Suprapubic skin (tissue), 4 donors: ENCODE data around the gene RBP4. TPM values are rescaled to one million over a fixed set of nuclear protein-coding genes. Genes with fewer than 3 reads are reported as not detected.

Experiments used
- DNase-seq, 2 donors: peaks; one replicate each; pipeline ENCODE4 v3.0.0-alpha.2; 2019; ENCODE audit warnings: low spot score in 2 of 2
- H3K27ac ChIP-seq: fragments of 200-600 bp; sonication (generic); one replicate; pipeline ENCODE4 v1.5.1; 2019
- H3K27me3 ChIP-seq: fragments of 200-600 bp; sonication (generic); one replicate; pipeline ENCODE4 v1.5.1; 2019
- H3K36me3 ChIP-seq: fragments of 200-600 bp; sonication (generic); one replicate; pipeline ENCODE4 v1.5.1; 2019
- H3K4me1 ChIP-seq: fragments of 200-600 bp; sonication (generic); one replicate; pipeline ENCODE4 v1.5.1; 2019
- H3K4me3 ChIP-seq: fragments of 200-600 bp; sonication (generic); one replicate; pipeline ENCODE4 v1.5.1; 2019; ENCODE audit warnings: mild to moderate bottlenecking
- H3K9me3 ChIP-seq: fragments of 200-600 bp; sonication (generic); one replicate; pipeline ENCODE4 v1.5.1; 2019
- EP300 ChIP-seq: sonication (generic); formaldehyde crosslinking; IDR thresholded peaks from one replicate; pipeline ENCODE4 v1.6.1; 2017; ENCODE audit warnings: antibody characterized with exemption
- POLR2A ChIP-seq, 2 donors: fragments of 450-650 bp; IDR thresholded peaks; one replicate each; pipeline ENCODE4 v1.6.1; 2017; ENCODE audit warnings: antibody characterized with exemption in 2 of 2, mild to moderate bottlenecking in 2 of 2, moderate library complexity in 2 of 2
- POLR2AphosphoS5 ChIP-seq, 3 donors: sonication (generic); formaldehyde crosslinking; IDR thresholded peaks; one replicate each; pipeline ENCODE4 v1.6.1; 2017; ENCODE audit warnings: antibody characterized with exemption in 3 of 3
- WGBS: methylation state at CpG from one replicate; pipeline ENCODE4 v1.1.5; 2018; 5-methylcytosine and 5-hydroxymethylcytosine counted together
- total RNA-seq, 4 donors: library from RNA; depleted of rRNA; stranded (reverse); fragments of >200 nt; gene quantifications; one replicate each; pipeline ENCODE4 v1.1.0, GENCODE V29; 2016
- TF ChIP-seq, protein P1 (sequence below), 2 donors: fragments of 200-600 bp in 1 of 2; fragments of 450-650 bp in 1 of 2; sonication (generic) in 1 of 2; IDR thresholded peaks; one replicate each; pipeline ENCODE4 v1.5.1; 2016 to 2019; ENCODE audit warnings: antibody characterized with exemption in 2 of 2, mild to moderate bottlenecking in 1 of 2, moderate library complexity in 1 of 2

The RBP4 gene
- total RNA-seq, 4 donors from 2014 or later: 8.5 to 32.7 (median 18.2) TPM

DNA sequence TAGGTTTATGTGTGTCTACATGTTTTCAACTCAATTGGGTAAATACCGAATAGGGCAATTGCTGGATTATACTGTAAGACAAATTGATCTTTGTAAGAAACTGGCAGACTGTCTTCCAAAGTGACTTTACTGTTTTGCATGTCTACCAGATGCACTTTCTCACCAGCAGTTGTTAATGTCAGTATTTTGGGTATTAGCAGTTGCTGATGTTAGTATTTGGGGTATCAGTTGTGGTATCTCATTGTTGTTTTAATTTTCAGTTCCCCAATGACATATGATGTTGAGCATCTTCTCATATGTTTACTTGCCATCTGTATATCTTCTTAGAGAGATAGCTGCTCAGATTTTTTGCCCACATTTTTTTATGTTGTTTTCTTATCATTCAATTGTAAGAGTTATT lies 21.9 kb upstream of the RBP4 start:
- H3K27ac ChIP-seq: no peak overlapping the region
- TF ChIP-seq EP300 (no peak), POLR2AphosphoS5 (IDR thresholded peaks at IDR 0.05) (no peak), POLR2A (IDR thresholded peaks at IDR 0.05) (no peak)
- TF ChIP-seq, protein P1, sequence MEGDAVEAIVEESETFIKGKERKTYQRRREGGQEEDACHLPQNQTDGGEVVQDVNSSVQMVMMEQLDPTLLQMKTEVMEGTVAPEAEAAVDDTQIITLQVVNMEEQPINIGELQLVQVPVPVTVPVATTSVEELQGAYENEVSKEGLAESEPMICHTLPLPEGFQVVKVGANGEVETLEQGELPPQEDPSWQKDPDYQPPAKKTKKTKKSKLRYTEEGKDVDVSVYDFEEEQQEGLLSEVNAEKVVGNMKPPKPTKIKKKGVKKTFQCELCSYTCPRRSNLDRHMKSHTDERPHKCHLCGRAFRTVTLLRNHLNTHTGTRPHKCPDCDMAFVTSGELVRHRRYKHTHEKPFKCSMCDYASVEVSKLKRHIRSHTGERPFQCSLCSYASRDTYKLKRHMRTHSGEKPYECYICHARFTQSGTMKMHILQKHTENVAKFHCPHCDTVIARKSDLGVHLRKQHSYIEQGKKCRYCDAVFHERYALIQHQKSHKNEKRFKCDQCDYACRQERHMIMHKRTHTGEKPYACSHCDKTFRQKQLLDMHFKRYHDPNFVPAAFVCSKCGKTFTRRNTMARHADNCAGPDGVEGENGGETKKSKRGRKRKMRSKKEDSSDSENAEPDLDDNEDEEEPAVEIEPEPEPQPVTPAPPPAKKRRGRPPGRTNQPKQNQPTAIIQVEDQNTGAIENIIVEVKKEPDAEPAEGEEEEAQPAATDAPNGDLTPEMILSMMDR (IDR thresholded peaks at IDR 0.05): no peak
- no peaks in the 10 kb centered on the region for H3K4me1 ChIP-seq
- WGBS: 90% methylated on average over 1 of the region's 1 CpG
- no peaks in the 10 kb centered on the region for H3K27me3 ChIP-seq
- no peaks in the 10 kb centered on the region for H3K9me3 ChIP-seq
- H3K36me3 ChIP-seq: no peaks in the 10 kb centered on the region
- DNase-seq: no peak
- no peak overlapping the region for H3K4me3 ChIP-seq

DNA sequence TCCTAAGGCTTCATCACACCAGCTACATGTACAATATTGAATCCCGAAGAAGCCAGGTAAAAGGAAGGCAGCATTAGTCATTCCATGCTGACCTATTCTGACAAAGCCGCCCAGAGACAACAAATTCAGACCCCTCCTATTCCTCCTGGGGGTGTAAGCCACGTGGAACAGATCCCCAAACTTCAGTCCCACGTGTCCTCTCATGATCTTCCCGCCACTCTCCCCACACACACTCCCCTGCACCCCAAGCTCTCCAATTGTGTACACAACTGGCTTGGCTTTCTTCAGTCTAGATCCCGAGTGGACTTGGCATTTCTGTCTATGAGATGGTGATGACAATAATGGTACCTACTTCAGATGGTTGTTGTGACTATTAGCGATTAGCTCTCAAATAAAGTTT lies 19.9 kb upstream of the RBP4 start:
- WGBS: 77% methylated on average over 7 of the region's 7 CpGs
- no peaks in the 10 kb centered on the region for H3K9me3 ChIP-seq
- H3K27ac ChIP-seq: no peak overlapping the region
- H3K36me3 ChIP-seq: no peaks in the 10 kb centered on the region
- H3K4me1 ChIP-seq: no peaks in the 10 kb centered on the region
- TF ChIP-seq EP300 (no peak), POLR2A (IDR thresholded peaks at IDR 0.05) (no peak), POLR2AphosphoS5 (IDR thresholded peaks at IDR 0.05) (no peak)
- TF ChIP-seq, protein P1 (IDR thresholded peaks at IDR 0.05): no peak
- H3K4me3 ChIP-seq: no peak overlapping the region
- H3K27me3 ChIP-seq: no peaks in the 10 kb centered on the region
- DNase-seq: no peak

DNA sequence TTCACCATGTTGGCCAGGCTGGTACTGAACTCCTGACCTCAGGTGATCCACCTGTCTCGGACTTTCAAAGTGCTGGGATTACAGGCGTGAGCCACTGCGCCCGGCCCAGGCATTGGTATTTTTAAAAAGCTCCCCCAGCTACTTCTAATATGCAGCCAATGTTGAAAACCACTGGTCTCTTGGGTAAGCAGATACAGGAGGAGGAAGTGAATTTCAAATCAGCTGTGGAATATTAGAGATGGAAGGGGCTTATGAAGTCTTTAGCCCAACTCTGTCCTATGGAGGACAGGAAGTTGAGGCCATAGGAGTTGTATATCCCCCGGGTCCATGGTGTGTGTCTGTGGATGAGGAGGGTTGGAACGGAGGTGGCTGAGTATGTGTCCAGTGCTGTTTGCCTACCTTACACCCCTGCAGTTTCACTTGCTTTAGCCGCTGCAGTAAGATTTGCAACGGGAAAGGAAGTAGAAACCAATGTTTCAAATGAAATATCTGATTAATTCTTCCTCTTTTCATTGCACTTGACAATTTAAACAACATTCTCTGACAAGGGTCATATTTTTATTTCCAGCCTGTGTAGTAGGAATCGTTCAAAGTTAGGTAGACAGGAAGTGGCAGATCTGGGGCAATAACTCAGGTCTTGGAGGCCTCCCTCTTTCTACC lies 14.7 kb upstream of the RBP4 start:
- 65% methylated on average over 9 of the region's 9 CpGs for WGBS
- Histone ChIP-seq H3K27me3 (no peaks in the 10 kb centered on the region), H3K36me3 (no peaks in the 10 kb centered on the region), H3K9me3 (no peaks in the 10 kb centered on the region), H3K4me1 (no peaks in the 10 kb centered on the region), H3K27ac (no peak overlapping the region), H3K4me3 (no peak overlapping the region)
- DNase-seq: no peak
- TF ChIP-seq EP300 (no peak), POLR2AphosphoS5 (IDR thresholded peaks at IDR 0.05) (no peak), POLR2A (IDR thresholded peaks at IDR 0.05) (no peak)
- TF ChIP-seq, protein P1 (IDR thresholded peaks at IDR 0.05): no peak

DNA sequence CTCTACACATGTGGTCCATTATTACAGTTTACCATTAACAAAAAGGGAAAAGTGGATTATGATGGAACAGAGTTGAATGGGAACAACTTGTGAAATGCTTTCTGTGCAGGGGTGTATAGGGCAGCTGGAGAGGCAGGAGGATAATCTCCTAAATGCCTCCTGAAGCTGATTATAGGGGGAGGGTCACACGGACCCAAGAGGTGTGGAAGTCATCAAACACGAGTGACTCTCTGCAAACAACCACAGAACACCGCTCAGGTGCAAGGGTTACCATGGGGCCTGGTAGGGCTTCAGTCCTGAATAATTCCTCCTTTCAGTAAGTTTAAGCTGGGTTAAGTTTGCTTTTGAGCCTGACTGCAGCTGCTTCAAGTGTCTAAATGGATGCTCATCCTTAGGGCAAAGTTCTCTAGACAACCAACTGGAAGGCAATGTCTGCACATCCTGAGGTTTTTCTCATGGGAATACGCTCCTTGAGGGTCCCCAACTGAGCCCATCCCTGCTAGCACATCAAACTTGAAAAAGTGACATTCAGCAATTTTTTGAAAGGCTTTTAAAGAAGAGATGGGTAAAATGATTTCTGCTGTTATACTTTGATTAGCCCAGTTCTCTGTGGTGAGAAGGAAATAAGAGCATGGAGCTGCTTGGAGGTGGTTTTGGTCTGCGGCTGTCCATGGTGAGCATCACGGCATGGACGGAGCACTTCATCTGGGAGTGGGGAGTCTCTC lies 13.2 kb upstream of the RBP4 start:
- WGBS: 82% methylated on average over 7 of the region's 7 CpGs
- TF ChIP-seq POLR2A (IDR thresholded peaks at IDR 0.05) (no peak), POLR2AphosphoS5 (IDR thresholded peaks at IDR 0.05) (no peak), EP300 (no peak)
- TF ChIP-seq, protein P1 (IDR thresholded peaks at IDR 0.05): no peak

DNA sequence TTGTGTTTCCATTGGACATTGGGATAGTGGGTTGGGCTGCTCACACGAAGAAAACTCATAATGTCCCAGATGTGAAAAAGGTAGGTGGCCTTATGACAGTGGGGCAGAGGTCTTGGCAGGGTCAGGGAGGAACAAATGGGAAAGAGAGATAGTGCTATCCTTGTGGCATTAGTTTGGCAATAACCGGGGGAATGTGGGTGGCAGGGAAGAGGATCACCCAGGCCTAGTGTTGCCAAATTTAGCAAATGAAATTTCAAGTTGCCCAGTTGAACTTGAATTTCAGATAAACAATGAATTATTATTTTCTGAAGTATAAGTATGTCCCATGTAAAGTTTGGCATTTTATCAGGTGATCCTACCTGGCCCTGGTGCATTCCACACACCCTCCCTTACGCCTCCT lies 12.1 kb upstream of the RBP4 start:
- DNase-seq: no peak
- Histone ChIP-seq H3K27me3 (no peaks in the 10 kb centered on the region), H3K4me3 (no peak overlapping the region), H3K9me3 (no peaks in the 10 kb centered on the region), H3K36me3 (no peaks in the 10 kb centered on the region), H3K27ac (no peak overlapping the region), H3K4me1 (no peaks in the 10 kb centered on the region)
- TF ChIP-seq, protein P1 (IDR thresholded peaks at IDR 0.05): no peak
- TF ChIP-seq POLR2AphosphoS5 (IDR thresholded peaks at IDR 0.05): no peak
- TF ChIP-seq EP300: no peak
- no peak for TF ChIP-seq POLR2A (IDR thresholded peaks at IDR 0.05)
- WGBS: 84% methylated on average over 3 of the region's 3 CpGs

More for the DNA sequence above, 13.2 kb upstream of the RBP4 start:
- Histone ChIP-seq H3K9me3 (no peaks in the 10 kb centered on the region), H3K4me3 (no peak overlapping the region), H3K27me3 (no peaks in the 10 kb centered on the region), H3K27ac (no peak overlapping the region), H3K4me1 (no peaks in the 10 kb centered on the region), H3K36me3 (no peaks in the 10 kb centered on the region)
- DNase-seq: no peak
